ENCODE data around the gene ZNF385B.

ZNF385B gene

GRCh38 chr2:179470089-179470488, 391.3 kb downstream of the ZNF385B start:
- Histone ChIP-seq H4K20me1 (ENCODE audit: low read depth, low read length) (no peaks in the 10 kb centered on the region), H3K27ac (ENCODE audit: low read depth, low read length) (no peak overlapping the region), H3K9me2 (replicated peaks; ENCODE audit: insufficient read depth, low read length) (no peaks in the 10 kb centered on the region), H3F3A (ENCODE audit: insufficient read depth) (no peaks in the 10 kb centered on the region), H2AFZ (ENCODE audit: low read depth, low read length, severe bottlenecking) (no peak overlapping the region), H3K9me3 (ENCODE audit: insufficient read depth, low read length) (no peaks in the 10 kb centered on the region), H3K36me3 (ENCODE audit: low read length) (no peaks in the 10 kb centered on the region), H3K4me3 (ENCODE audit: insufficient read depth, low read length, poor library complexity, severe bottlenecking) (no peak overlapping the region), H3K9ac (ENCODE audit: low read length) (no peak overlapping the region), H3K27me3 (ENCODE audit: low read length) (no peaks in the 10 kb centered on the region), H3K79me2 (ENCODE audit: insufficient read depth, low read length) (no peaks in the 10 kb centered on the region), H3K4me2 (ENCODE audit: low read depth, low read length, poor library complexity, severe bottlenecking) (no peak overlapping the region)
- no peak for TF ChIP-seq EZH2phosphoT487 (conservative IDR thresholded peaks at IDR 0.05; ENCODE audit: low read length)
- no peak for TF ChIP-seq CTCF (IDR thresholded peaks at IDR 0.05; ENCODE audit: insufficient read depth, low read length, poor library complexity, severe bottlenecking)

GRCh38 chr2:179467960-179468359, 393.5 kb downstream of the ZNF385B start:
- Histone ChIP-seq H3K9me3 (ENCODE audit: insufficient read depth, low read length) (no peaks in the 10 kb centered on the region), H3K36me3 (ENCODE audit: low read length) (no peaks in the 10 kb centered on the region), H3F3A (ENCODE audit: insufficient read depth) (no peaks in the 10 kb centered on the region), H3K4me3 (ENCODE audit: insufficient read depth, low read length, poor library complexity, severe bottlenecking) (no peak overlapping the region), H2AFZ (ENCODE audit: low read depth, low read length, severe bottlenecking) (no peak overlapping the region), H3K27ac (ENCODE audit: low read depth, low read length) (no peak overlapping the region), H3K4me2 (ENCODE audit: low read depth, low read length, poor library complexity, severe bottlenecking) (no peak overlapping the region), H4K20me1 (ENCODE audit: low read depth, low read length) (no peaks in the 10 kb centered on the region), H3K79me2 (ENCODE audit: insufficient read depth, low read length) (no peaks in the 10 kb centered on the region), H3K27me3 (ENCODE audit: low read length) (no peaks in the 10 kb centered on the region), H3K9me2 (replicated peaks; ENCODE audit: insufficient read depth, low read length) (no peaks in the 10 kb centered on the region), H3K9ac (ENCODE audit: low read length) (no peak overlapping the region)
- TF ChIP-seq EZH2phosphoT487 (conservative IDR thresholded peaks at IDR 0.05; ENCODE audit: low read length) (no peak), CTCF (IDR thresholded peaks at IDR 0.05; ENCODE audit: insufficient read depth, low read length, poor library complexity, severe bottlenecking) (no peak)

- H3K4me3 ChIP-seq (ENCODE audit: insufficient read depth, low read length, poor library complexity, severe bottlenecking) = no peak overlapping the region
- no peaks in the 10 kb centered on the region for H3K36me3 ChIP-seq (ENCODE audit: low read length)
- H4K20me1 ChIP-seq (ENCODE audit: low read depth, low read length) = no peaks in the 10 kb centered on the region
- H3K27ac ChIP-seq (ENCODE audit: low read depth, low read length) = no peak overlapping the region
- no peaks in the 10 kb centered on the region for H3K79me2 ChIP-seq (ENCODE audit: insufficient read depth, low read length)
- no peak overlapping the region for H2AFZ ChIP-seq (ENCODE audit: low read depth, low read length, severe bottlenecking)
- TF ChIP-seq EZH2phosphoT487 (conservative IDR thresholded peaks at IDR 0.05; ENCODE audit: low read length) (no peak), CTCF (IDR thresholded peaks at IDR 0.05; ENCODE audit: insufficient read depth, low read length, poor library complexity, severe bottlenecking) (no peak)
- H3K9me3 ChIP-seq (ENCODE audit: insufficient read depth, low read length) = no peaks in the 10 kb centered on the region
- H3K27me3 ChIP-seq (ENCODE audit: low read length) = no peaks in the 10 kb centered on the region
- H3K4me2 ChIP-seq (ENCODE audit: low read depth, low read length, poor library complexity, severe bottlenecking) = no peak overlapping the region
- no peaks in the 10 kb centered on the region for H3F3A ChIP-seq (ENCODE audit: insufficient read depth)
- no peak overlapping the region for H3K9ac ChIP-seq (ENCODE audit: low read length)
- H3K9me2 ChIP-seq (replicated peaks; ENCODE audit: insufficient read depth, low read length) = no peaks in the 10 kb centered on the region
These were observed 394.3 kb downstream of the ZNF385B start for GRCh38 chr2:179467111-179467510.
